ENCODE results near the gene CLASP1. TPM values are rescaled to one million over a fixed set of nuclear protein-coding genes. Genes with fewer than 3 reads are reported as not detected.
A peak's percentile ranks its signal among the peaks of the same experiment; 100 is the strongest.

CLASP1 gene
- total RNA-seq, 1 donor from 2014 or later = 69.3 TPM

DNA sequence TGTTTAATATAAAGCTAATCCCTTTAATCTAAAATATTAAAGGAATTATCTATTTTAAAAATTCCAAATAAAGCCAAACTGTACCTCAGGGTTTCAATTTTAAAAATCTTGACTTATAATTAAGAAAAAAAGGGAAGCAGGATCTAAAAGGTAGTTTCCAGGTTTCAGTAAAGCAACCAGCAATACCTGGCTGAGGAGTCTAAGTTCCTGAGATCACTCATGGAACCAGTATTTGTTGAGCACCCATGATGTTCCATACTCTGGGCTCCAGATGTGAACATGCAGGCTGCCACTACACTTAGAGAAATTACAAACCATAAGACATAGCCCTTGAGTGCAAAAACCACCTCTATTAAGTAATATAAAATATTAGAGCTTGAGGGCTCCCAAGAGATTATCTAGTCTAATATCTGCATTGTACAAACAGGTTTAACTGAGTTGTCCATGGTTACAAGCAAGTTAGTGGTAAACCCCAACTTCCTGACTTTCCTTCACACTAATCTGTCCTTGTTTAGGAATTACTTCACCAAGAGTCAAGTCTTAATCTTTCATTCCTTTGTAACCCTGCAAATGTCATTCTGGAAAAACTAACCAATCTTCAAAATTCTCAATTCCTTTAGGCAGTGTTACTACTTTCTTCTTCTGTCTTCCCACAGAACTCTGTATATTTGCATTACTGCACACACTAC is 49.2 kb downstream of the CLASP1 start:
- H3K27me3 Mint-ChIP-seq = no peaks in the 10 kb centered on the region
- peak overlapping the region; percentile 2 for H3K27ac Mint-ChIP-seq
- no peak overlapping the region for H3K4me3 Mint-ChIP-seq
- peaks cover 29% of the 10 kb centered on the region for H3K36me3 Mint-ChIP-seq (ENCODE audit: low read depth)
- DNase-seq = no peak
- peaks cover 42% of the 10 kb centered on the region for H3K4me1 Mint-ChIP-seq
- intact Hi-C loops (cut with micrococcal nuclease) = no loop called here
- no peaks in the 10 kb centered on the region for H3K9me3 Mint-ChIP-seq

DNA sequence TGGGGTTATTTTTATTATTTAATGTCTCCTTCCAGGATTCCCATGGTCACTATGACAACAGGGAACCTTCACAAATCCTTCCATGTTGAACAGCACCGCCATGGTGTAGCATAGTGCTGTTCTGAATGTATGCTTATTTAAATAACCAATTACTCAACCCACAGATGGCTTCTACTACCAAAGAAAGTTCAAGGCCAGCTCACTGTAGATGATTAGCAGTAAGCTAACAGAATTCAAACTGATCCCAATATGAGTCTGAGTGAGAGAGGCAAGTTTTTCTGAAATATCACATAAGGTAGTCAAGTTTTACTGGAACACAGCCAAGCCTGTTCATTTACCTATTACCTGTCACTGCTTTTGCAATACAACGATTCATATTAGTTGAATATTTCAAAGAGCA is 51.2 kb downstream of the CLASP1 start:
- Mint-ChIP-seq H3K27me3 (no peaks in the 10 kb centered on the region), H3K4me1 (peaks cover 42% of the 10 kb centered on the region), H3K4me3 (no peak overlapping the region), H3K36me3 (ENCODE audit: low read depth) (peaks cover 16% of the 10 kb centered on the region), H3K27ac (no peak overlapping the region), H3K9me3 (no peaks in the 10 kb centered on the region)
- no peak for DNase-seq
- intact Hi-C loops (cut with micrococcal nuclease) = no loop called here

DNA sequence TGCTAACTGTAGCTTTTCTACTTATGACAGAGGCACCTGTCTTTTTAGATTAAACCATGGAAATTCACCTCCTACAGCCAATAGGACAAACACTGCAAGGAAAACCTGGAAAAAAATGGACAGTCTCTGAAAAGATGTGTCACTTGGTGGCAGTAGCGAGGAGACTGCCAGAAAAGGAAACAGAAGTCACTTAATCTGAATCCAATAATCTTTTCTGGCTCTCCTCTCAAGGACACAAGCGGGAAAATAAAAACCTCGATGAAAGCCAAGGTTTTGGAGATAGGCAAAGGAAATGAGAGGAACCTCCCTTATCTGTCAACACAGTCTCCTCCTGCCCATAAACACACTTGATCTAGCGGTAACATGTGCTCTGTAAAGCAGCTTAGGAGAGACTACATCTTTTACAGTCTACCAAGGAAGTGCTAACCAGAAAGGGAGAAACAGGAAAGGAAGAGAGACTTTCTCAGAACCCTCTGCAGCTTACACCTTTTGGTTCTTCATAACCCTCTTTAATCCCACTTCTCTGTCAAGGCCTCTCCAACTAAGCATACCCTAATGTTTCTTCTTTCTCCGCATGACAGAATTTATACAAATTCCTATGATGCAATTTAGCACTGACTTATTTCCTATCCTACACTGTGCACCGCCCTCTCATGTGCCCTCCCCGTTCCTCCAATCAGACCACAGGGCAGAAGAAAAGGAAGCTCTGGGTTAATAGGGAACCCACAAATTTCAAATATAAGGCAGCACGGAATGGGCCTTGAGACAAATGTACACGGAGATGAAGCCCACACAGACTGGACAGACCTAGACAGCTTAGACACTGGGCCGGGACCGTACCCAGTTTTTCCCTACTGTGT is 52.8 kb downstream of the CLASP1 start:
- Mint-ChIP-seq H3K36me3 (ENCODE audit: low read depth) (peaks cover 8% of the 10 kb centered on the region), H3K4me3 (peak overlapping the region; percentile 67), H3K9me3 (no peaks in the 10 kb centered on the region), H3K27ac (peak overlapping the region; percentile 88), H3K4me1 (peaks cover 41% of the 10 kb centered on the region), H3K27me3 (no peaks in the 10 kb centered on the region)
- peak; percentile 70 for DNase-seq
- intact Hi-C loops (cut with micrococcal nuclease) = loop anchor here (1.0 kb wide), 2 partner anchors 53 to 122 kb away; partner anchors contain the start of gene CLASP1

DNA sequence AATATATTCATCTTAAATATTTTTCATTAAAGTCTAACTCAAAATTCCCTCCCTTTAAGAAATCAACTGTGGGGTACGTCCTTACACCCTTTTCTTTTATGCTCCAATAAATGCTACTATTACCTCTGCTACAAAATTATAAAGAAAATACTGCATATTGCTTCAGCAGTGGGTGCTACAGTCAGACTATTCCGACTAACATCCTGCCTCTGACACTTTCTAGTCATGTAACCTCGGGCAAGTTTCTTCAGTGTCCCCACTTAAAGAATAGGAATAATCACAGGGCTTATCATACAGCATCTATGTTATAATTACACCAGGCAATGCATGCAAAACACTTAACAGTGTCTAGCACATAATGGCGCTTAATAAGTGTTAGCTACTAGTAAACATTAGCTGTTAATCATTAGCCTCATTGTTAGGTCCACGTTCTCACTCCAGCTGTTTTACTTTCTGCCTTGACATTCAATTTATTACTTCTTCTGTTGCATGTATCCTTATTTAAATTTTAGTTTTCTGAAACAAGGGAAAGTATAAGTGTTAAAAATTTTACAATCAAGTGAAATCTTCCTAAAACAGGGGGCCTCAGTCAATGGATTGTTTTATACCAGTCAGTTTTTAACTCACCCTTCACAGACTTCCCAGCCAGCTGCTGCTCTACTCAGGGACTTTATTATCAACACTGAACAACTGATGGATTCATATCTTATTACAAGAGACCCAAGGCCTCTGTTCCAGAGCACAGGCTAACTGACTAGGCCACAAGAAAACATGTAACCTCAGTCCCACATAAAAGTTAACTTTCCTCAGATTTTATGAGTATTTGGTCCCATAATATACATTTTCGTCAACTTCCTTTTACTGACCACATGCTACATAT is 54.0 kb downstream of the CLASP1 start:
- H3K9me3 Mint-ChIP-seq = no peaks in the 10 kb centered on the region

DNA sequence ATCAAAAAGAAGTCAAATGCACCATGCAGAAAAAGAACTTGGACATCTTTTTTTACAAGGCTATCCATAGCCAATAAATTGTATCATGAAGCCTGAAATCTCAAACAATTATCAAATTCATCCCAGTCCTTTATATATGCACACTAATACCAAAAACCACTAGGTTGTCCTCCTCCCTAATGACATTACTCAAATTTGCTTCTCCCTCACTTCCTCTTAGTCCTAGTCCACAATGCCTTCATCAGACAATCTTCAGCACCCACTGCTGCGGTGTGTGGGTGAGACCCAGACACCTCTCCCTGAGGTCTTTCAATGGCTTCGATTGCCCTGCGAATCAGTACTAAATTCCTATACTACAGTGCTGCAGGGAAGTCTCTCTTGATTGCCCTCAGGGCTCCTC is 58.1 kb downstream of the CLASP1 start:
- Mint-ChIP-seq H3K27ac (no peak overlapping the region), H3K27me3 (no peaks in the 10 kb centered on the region), H3K36me3 (ENCODE audit: low read depth) (peaks cover 2% of the 10 kb centered on the region), H3K4me3 (no peak overlapping the region), H3K4me1 (peaks cover 15% of the 10 kb centered on the region), H3K9me3 (no peaks in the 10 kb centered on the region)
- intact Hi-C loops (cut with micrococcal nuclease) = no loop called here
- DNase-seq = no peak

More for the DNA sequence above, 54.0 kb downstream of the CLASP1 start:
- intact Hi-C loops (cut with micrococcal nuclease) = no loop called here
- H3K4me3 Mint-ChIP-seq = peak overlapping the region; percentile 67
- peak overlapping the region; percentile 54 for H3K27ac Mint-ChIP-seq
- H3K27me3 Mint-ChIP-seq = no peaks in the 10 kb centered on the region
- DNase-seq = no peak
- peaks cover 32% of the 10 kb centered on the region for H3K4me1 Mint-ChIP-seq
- H3K36me3 Mint-ChIP-seq (ENCODE audit: low read depth) = peaks cover under 1% of the 10 kb centered on the region

DNA sequence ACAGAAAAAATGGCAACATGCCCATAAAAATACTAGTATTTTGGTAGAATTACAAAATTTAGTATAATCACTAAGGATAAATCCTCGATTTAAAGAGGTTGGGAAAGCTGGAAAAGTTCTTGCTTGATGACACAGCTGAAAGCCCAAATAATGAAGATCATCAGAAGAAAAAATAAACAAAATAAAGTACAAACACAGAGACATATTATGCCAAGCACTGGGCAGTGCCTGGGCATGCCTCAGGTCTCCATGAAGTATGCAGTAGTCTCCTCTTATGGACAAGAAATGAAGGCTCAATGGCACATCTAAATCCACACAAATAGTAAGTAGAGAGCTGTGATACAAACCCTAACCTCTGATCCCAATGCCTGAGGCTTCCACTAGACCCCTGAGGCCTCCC is 60.9 kb downstream of the CLASP1 start:
- Mint-ChIP-seq H3K27me3 (no peaks in the 10 kb centered on the region), H3K36me3 (ENCODE audit: low read depth) (peaks cover 2% of the 10 kb centered on the region), H3K9me3 (no peaks in the 10 kb centered on the region), H3K27ac (no peak overlapping the region), H3K4me3 (no peak overlapping the region), H3K4me1 (peaks cover 11% of the 10 kb centered on the region)
- DNase-seq = no peak
- intact Hi-C loops (cut with micrococcal nuclease) = no loop called here

DNA sequence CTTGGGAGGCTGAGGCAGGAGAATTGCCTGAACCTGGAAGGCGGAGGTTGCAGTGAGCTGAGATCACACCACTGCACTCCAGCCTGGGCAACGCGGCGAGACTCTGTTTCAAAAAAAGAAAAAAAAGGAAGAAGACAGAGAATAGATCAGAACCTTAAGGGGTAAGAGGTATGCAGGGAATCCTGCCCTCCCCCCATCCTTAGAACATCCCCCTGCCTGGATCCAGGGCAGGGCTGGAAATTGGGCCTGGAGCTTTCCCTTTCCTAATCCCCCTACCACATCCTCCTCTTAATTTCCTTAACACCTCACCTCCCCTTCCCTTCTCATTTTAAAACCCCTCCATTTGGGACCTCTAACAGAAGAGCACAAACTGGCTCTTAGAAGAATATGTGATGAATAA is 62.1 kb downstream of the CLASP1 start:
- Mint-ChIP-seq H3K4me3 (no peak overlapping the region), H3K9me3 (no peaks in the 10 kb centered on the region), H3K36me3 (ENCODE audit: low read depth) (peaks cover 4% of the 10 kb centered on the region), H3K27me3 (no peaks in the 10 kb centered on the region), H3K27ac (no peak overlapping the region), H3K4me1 (peaks cover 13% of the 10 kb centered on the region)
- DNase-seq = no peak
- intact Hi-C loops (cut with micrococcal nuclease) = no loop called here

DNA sequence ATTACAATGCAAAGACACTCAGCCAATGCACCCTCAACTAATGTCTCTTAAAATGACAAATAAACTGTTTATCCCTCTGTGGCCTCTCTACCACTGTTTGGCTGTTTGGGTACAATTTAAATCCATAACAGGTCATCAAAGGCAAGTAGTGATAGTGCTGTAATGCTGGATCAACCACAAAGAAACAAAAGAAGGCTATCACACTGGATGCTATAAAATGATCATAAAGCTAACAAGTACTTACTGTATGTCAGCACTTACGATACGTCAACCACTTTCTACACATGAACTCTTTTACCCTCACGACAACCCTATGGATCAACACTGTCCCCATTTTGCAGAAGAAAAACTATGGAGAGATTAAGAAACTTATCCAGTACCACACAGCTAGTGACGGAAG is 64.5 kb downstream of the CLASP1 start:
- Mint-ChIP-seq H3K4me3 (no peak overlapping the region), H3K27me3 (no peaks in the 10 kb centered on the region), H3K9me3 (no peaks in the 10 kb centered on the region), H3K36me3 (ENCODE audit: low read depth) (peaks cover 4% of the 10 kb centered on the region), H3K27ac (no peak overlapping the region), H3K4me1 (peaks cover 9% of the 10 kb centered on the region)
- no peak for DNase-seq
- intact Hi-C loops (cut with micrococcal nuclease) = no loop called here

DNA sequence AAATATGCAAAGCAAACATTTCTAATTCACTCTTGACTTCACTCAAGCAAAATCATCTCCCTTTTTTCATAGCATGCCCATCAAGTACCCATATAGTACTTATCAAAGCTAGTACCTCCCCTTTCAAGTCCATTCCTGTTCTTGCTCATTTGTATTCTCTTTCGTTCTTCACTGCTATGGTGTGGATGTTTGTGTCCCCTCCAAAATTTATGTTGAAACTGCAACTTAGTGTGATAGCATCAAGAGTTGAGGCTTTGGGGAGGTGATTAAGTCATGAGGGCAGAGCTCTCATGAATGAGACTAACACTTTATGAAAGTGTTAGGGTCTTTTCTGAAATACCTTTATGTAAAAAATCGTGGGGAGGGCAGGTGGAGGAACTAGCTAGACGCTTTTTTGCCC is 65.7 kb downstream of the CLASP1 start:
- Mint-ChIP-seq H3K36me3 (ENCODE audit: low read depth) (peaks cover 3% of the 10 kb centered on the region), H3K4me3 (no peak overlapping the region), H3K27ac (no peak overlapping the region), H3K9me3 (no peaks in the 10 kb centered on the region), H3K27me3 (no peaks in the 10 kb centered on the region), H3K4me1 (peaks cover 9% of the 10 kb centered on the region)
- DNase-seq = no peak
- intact Hi-C loops (cut with micrococcal nuclease) = no loop called here

DNA sequence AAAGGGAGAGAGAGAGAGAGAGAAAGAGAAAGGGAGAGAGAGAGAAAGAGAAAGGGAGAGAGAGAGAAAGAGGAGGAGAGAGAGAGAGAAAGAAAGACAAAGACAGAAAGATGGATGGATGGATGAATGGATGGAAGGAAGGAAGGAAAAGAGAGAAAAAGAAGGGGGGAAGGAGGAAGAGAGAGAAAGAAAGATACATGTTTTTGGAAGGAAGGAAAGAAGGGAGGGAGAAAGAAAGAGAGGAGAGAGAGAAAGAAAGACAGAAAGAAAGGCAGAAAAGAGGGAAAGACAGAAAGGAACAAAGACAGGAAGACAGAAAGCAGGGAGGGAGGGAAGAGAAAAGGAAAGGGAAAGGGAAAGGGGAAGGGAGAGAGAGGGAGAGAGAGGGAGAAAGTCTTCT is 67.0 kb downstream of the CLASP1 start:
- no peaks in the 10 kb centered on the region for H3K27me3 Mint-ChIP-seq
- no peak overlapping the region for H3K4me3 Mint-ChIP-seq
- intact Hi-C loops (cut with micrococcal nuclease) = no loop called here
- DNase-seq = no peak
- peaks cover 2% of the 10 kb centered on the region for H3K36me3 Mint-ChIP-seq (ENCODE audit: low read depth)
- H3K4me1 Mint-ChIP-seq = peaks cover 11% of the 10 kb centered on the region
- H3K9me3 Mint-ChIP-seq = no peaks in the 10 kb centered on the region
- H3K27ac Mint-ChIP-seq = no peak overlapping the region

DNA sequence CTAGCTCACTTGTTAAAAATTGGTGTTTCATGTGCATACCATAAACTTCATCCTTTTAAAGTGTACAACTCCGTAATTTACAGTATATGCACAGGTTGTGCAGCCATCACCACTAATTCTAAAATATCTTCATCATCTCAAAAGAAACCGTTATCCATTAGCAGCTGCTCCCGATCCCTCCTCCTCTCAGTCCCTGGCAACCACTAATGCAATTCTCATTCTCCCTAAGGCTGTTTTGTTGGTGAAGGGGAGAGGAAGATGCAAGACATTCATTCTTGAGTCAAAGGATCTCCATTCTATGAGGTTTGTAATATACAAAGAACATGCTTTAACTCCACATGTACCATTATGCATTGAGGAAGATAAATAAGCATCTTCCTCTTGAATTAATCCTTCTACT is 70.0 kb downstream of the CLASP1 start:
- DNase-seq = no peak
- Mint-ChIP-seq H3K4me1 (peaks cover 9% of the 10 kb centered on the region), H3K27ac (no peak overlapping the region), H3K36me3 (ENCODE audit: low read depth) (peaks cover 2% of the 10 kb centered on the region), H3K9me3 (no peaks in the 10 kb centered on the region), H3K4me3 (no peak overlapping the region), H3K27me3 (no peaks in the 10 kb centered on the region)
- intact Hi-C loops (cut with micrococcal nuclease) = no loop called here

DNA sequence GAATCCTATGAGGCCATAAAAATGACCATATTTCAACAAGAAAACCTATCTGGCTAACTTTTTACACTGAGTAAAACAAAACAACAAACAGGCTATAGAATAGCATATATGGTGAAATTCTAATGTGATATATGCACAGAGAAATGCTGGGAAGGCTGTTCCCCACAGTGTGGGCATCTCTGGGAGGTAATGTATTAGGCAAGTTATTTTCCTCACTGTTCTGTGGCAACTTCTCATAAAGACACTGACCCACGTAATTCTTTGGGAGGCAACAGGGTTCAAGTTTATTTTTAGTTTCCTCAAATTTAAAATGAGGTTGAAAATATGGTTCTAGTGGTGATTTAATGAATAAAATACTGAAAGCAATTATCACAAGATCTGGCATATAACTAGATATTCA is 71.9 kb downstream of the CLASP1 start:
- no peak overlapping the region for H3K27ac Mint-ChIP-seq
- no peaks in the 10 kb centered on the region for H3K9me3 Mint-ChIP-seq
- H3K36me3 Mint-ChIP-seq (ENCODE audit: low read depth) = peaks cover 3% of the 10 kb centered on the region
- H3K27me3 Mint-ChIP-seq = no peaks in the 10 kb centered on the region
- no peak for DNase-seq
- H3K4me3 Mint-ChIP-seq = no peak overlapping the region
- intact Hi-C loops (cut with micrococcal nuclease) = no loop called here
- peaks cover 5% of the 10 kb centered on the region for H3K4me1 Mint-ChIP-seq

DNA sequence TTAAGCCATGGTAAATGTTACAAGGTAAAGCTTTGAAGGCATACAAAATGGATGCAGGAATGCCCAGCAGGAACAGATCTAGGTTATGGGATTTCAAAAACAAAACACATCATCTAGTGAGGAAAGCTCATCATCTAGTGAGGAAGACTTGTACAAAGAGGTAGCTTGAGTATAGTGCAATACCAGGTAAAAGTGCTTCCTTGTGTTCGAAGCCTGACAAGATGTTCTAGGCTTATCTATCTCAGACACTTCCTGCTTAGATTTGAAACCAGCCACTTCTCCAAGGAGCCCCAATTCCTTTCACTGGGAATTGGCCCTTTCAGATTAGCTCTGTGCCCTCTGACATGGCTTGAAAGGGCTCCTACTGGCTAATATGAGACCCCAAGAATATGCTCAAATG is 73.0 kb downstream of the CLASP1 start:
- intact Hi-C loops (cut with micrococcal nuclease) = no loop called here
- H3K4me1 Mint-ChIP-seq = peaks cover 5% of the 10 kb centered on the region
- no peaks in the 10 kb centered on the region for H3K9me3 Mint-ChIP-seq
- peaks cover 8% of the 10 kb centered on the region for H3K36me3 Mint-ChIP-seq (ENCODE audit: low read depth)
- H3K27ac Mint-ChIP-seq = no peak overlapping the region
- DNase-seq = no peak
- H3K4me3 Mint-ChIP-seq = no peak overlapping the region
- H3K27me3 Mint-ChIP-seq = no peaks in the 10 kb centered on the region

DNA sequence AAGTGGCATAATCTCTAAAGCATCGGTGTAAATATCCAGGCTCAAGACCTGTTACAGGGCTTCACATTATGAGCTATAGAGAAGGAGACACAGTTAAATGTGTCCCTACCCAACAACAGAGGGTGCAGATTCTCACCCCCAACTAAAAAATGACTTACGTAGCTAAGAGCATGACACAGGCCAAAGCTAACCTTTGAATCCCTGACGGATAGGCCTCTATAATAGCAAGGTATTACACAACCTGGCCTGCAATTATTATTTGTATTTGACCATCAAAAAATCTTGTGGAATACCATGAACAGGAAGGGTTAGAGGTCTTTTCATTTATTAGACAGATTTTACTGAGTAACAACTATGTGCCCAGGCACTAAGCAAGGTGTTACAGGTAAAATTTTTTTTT is 73.5 kb downstream of the CLASP1 start:
- Mint-ChIP-seq H3K4me3 (no peak overlapping the region), H3K36me3 (ENCODE audit: low read depth) (peaks cover 8% of the 10 kb centered on the region), H3K27me3 (no peaks in the 10 kb centered on the region)

More for the DNA sequence above, 73.5 kb downstream of the CLASP1 start:
- Mint-ChIP-seq H3K9me3 (no peaks in the 10 kb centered on the region), H3K4me1 (peaks cover 5% of the 10 kb centered on the region), H3K27ac (no peak overlapping the region)
- intact Hi-C loops (cut with micrococcal nuclease) = no loop called here
- DNase-seq = no peak
